ENCODE data around the gene RRP8. TPM values are rescaled to one million over a fixed set of nuclear protein-coding genes. Genes with fewer than 3 reads are reported as not detected.
A peak's percentile ranks its signal among the peaks of the same experiment; 100 is the strongest.

The RRP8 gene
- total RNA-seq, 1 donor from 2014 or later = 17.8 TPM

DNA sequence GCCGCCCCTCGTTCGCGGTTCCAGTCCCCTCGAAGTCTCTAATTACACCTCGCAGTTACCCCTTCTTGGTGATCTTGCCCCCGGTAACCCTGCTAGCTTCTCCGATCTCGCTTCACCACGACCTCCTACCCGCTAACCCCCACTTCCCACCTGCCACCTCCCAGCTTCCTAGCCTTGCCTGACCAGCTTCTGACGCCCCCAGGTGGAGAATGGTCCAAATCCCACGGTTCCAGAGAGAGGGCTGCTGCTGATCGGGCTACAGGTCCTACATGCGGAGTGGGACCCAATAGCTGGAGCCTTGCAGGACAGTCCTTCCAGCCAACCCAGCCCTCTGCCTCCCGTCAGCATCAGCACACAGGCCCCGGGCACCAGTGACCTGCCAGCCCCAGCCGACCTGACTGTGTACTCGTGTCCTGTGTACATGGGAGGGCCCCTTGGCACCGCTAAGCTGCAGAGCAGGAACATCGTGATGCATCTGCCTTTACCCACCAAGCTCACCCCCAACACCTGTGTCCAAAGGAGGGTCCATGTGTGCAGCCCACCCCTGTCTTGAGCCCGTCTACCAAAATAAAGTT, 31.9 kb downstream of the RRP8 start:
- Mint-ChIP-seq H3K4me3 (ENCODE audit: unreplicated experiment) (no peak overlapping the region), H3K9me3 (ENCODE audit: unreplicated experiment) (no peaks in the 10 kb centered on the region), H3K27ac (ENCODE audit: unreplicated experiment) (no peak overlapping the region), H3K4me1 (ENCODE audit: unreplicated experiment) (peaks cover 15% of the 10 kb centered on the region), H3K36me3 (ENCODE audit: unreplicated experiment) (peaks cover 2% of the 10 kb centered on the region), H3K27me3 (ENCODE audit: unreplicated experiment) (no peaks in the 10 kb centered on the region)
- no peak for DNase-seq (ENCODE audit: extremely low spot score, unreplicated experiment)
- TF ChIP-seq, protein P1, sequence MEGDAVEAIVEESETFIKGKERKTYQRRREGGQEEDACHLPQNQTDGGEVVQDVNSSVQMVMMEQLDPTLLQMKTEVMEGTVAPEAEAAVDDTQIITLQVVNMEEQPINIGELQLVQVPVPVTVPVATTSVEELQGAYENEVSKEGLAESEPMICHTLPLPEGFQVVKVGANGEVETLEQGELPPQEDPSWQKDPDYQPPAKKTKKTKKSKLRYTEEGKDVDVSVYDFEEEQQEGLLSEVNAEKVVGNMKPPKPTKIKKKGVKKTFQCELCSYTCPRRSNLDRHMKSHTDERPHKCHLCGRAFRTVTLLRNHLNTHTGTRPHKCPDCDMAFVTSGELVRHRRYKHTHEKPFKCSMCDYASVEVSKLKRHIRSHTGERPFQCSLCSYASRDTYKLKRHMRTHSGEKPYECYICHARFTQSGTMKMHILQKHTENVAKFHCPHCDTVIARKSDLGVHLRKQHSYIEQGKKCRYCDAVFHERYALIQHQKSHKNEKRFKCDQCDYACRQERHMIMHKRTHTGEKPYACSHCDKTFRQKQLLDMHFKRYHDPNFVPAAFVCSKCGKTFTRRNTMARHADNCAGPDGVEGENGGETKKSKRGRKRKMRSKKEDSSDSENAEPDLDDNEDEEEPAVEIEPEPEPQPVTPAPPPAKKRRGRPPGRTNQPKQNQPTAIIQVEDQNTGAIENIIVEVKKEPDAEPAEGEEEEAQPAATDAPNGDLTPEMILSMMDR (IDR thresholded peaks at IDR 0.05) = no peak

DNA sequence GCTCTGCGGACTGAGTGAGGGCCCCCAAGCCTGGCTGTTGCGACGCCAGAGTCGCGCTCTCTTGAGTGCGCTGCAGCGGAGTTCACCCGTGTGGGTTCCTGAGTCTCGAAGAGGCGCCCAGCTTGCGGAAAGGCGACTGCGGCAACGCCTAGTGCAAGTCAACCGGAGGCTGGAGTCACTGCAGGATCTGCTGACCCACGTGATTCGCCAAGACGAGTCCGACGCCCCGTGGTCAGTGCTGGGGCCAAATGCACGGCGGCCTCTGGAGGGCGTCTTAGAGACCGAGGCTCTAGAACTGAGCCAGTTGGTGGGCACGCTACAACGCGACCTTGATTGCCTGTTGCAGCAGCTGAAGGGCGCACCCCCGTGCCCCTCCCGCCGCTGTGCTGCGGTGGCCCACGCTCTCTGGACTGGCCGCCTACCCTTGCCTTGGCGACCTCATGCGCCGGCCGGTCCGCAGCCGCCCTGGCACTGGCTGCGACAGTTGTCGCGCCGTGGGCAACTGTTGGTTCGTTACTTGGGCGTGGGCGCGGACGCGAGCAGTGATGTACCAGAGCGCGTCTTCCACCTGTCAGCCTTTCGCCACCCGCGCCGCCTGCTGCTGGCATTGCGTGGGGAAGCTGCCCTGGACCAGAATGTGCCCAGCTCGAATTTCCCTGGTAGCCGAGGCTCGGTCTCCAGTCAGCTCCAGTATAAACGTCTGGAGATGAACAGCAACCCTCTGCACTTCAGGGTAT, 32.6 kb downstream of the RRP8 start:
- DNase-seq (ENCODE audit: extremely low spot score, unreplicated experiment) = no peak
- H3K4me1 Mint-ChIP-seq (ENCODE audit: unreplicated experiment) = peaks cover 13% of the 10 kb centered on the region
- no peak overlapping the region for H3K4me3 Mint-ChIP-seq (ENCODE audit: unreplicated experiment)
- H3K36me3 Mint-ChIP-seq (ENCODE audit: unreplicated experiment) = peaks cover 2% of the 10 kb centered on the region
- H3K27ac Mint-ChIP-seq (ENCODE audit: unreplicated experiment) = no peak overlapping the region
- TF ChIP-seq, protein P1 (IDR thresholded peaks at IDR 0.05) = no peak
- H3K27me3 Mint-ChIP-seq (ENCODE audit: unreplicated experiment) = no peaks in the 10 kb centered on the region
- no peaks in the 10 kb centered on the region for H3K9me3 Mint-ChIP-seq (ENCODE audit: unreplicated experiment)

DNA sequence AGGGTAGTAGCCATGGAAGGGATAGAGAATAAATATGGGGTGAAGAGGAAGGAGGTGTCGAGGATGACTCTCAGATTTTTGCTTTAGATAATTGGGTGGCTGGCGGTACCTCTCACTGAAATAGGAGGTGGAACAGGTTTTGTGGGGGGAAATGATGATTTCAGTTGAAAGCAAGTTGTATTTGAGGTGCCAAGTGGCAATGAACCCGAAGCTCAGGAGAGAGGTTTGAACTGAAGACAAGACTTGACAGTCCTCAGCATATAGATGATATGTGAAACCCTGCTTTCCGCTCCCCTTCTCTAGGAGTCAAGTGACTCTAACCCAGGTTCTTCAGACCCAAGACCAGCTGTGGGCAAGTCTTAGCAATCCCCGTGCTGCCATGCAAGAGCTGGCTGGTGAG, 33.7 kb downstream of the RRP8 start:
- Mint-ChIP-seq H3K27ac (ENCODE audit: unreplicated experiment) (peak overlapping the region; percentile 9), H3K4me3 (ENCODE audit: unreplicated experiment) (no peak overlapping the region), H3K27me3 (ENCODE audit: unreplicated experiment) (no peaks in the 10 kb centered on the region), H3K36me3 (ENCODE audit: unreplicated experiment) (peaks cover 2% of the 10 kb centered on the region), H3K9me3 (ENCODE audit: unreplicated experiment) (no peaks in the 10 kb centered on the region), H3K4me1 (ENCODE audit: unreplicated experiment) (peaks cover 13% of the 10 kb centered on the region)
- TF ChIP-seq, protein P1 (IDR thresholded peaks at IDR 0.05) = no peak
- DNase-seq (ENCODE audit: extremely low spot score, unreplicated experiment) = no peak

DNA sequence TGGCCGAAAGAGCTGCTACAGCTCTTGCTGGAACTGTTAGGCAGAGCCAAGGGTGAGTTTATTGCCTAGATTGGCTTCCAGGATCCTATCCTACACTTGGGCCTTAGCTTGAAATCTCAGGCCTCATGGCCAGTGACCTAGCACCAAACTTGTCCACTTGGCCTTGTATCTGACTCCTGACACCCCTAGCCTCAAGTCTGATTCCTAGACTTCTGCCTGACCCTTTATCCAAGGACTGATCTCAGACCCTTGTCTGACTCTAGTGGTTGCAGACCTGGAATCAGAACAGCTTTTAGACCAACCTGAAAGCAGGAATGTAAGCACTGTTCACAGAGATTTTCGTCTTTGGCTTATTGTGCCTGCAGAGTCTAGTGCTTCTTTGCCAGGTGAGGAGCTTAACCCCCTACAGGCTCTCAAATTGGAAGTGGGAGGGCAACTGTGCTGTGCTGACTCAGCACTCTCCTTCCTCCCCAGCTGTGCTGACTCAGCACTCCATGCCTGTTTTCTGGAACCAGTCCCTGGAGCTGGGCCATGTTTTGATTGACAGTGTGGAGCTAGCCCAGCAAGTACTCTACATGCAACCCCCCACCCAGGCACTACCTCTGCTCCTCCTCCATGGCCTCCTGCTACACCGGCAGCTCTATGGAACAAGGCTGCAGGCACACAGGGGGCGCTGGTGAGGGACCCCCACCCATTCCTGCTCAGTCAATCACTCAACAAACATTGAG, 35.1 kb downstream of the RRP8 start:
- no peaks in the 10 kb centered on the region for H3K36me3 Mint-ChIP-seq (ENCODE audit: unreplicated experiment)
- peaks cover 13% of the 10 kb centered on the region for H3K4me1 Mint-ChIP-seq (ENCODE audit: unreplicated experiment)
- H3K9me3 Mint-ChIP-seq (ENCODE audit: unreplicated experiment) = no peaks in the 10 kb centered on the region
- H3K27me3 Mint-ChIP-seq (ENCODE audit: unreplicated experiment) = no peaks in the 10 kb centered on the region
- TF ChIP-seq, protein P1 (IDR thresholded peaks at IDR 0.05) = no peak
- H3K27ac Mint-ChIP-seq (ENCODE audit: unreplicated experiment) = peak overlapping the region; percentile 63
- no peak for DNase-seq (ENCODE audit: extremely low spot score, unreplicated experiment)
- no peak overlapping the region for H3K4me3 Mint-ChIP-seq (ENCODE audit: unreplicated experiment)

DNA sequence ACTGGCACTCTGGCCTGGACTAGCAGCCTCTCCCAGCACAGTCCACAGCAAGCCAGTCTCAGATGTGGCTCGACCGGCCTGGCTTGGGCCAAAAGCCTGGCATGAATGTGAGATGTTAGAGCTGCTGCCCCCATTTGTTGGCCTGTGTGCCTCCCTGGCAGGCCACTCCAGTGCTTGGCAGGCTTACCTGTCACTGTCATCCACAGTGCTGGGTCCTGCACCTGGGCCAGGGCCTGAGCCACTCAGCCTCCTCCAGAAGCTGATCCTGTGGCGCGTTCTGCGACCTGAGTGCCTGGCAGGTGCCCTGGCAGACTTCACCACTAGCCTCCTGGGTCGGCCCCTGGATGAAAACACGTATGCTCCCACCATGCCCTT, 36.1 kb downstream of the RRP8 start:
- Mint-ChIP-seq H3K9me3 (ENCODE audit: unreplicated experiment) (no peaks in the 10 kb centered on the region), H3K4me1 (ENCODE audit: unreplicated experiment) (peaks cover 13% of the 10 kb centered on the region), H3K4me3 (ENCODE audit: unreplicated experiment) (no peak overlapping the region), H3K36me3 (ENCODE audit: unreplicated experiment) (no peaks in the 10 kb centered on the region), H3K27ac (ENCODE audit: unreplicated experiment) (no peak overlapping the region), H3K27me3 (ENCODE audit: unreplicated experiment) (no peaks in the 10 kb centered on the region)
- TF ChIP-seq, protein P1 (IDR thresholded peaks at IDR 0.05) = no peak
- DNase-seq (ENCODE audit: extremely low spot score, unreplicated experiment) = no peak
